ENCODE results near the gene S100A6. TPM values are rescaled to one million over a fixed set of nuclear protein-coding genes. Genes with fewer than 3 reads are reported as not detected.

S100A6 gene
- total RNA-seq, 4 donors from 2014 or later, result 153 to 361 (median 224) TPM

DNA sequence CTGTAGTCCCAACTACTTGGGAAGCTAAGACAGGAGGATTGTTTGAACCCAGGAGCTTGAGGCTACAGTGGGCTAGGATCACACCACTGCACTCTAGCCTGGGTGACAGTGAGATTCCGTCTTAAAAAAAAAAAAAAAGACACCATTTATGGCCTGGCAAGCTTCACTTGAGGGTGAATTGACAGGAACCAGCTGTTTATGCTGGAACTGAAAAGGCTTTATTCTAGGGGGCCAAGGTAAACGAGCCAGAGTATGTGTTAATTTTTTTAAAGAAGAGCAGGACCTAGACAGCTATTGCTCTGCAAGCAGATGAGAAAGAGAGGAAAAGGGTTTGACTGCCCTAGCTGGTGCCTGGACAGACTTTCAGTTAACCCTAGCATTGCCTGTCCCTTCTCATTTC lies 37.0 kb downstream of the S100A6 start:
- no peaks in the 10 kb centered on the region for H3K27me3 ChIP-seq
- no peaks in the 10 kb centered on the region for H3K9me3 ChIP-seq
- H3K36me3 ChIP-seq, result no peaks in the 10 kb centered on the region
- TF ChIP-seq POLR2A (IDR thresholded peaks at IDR 0.05), result no peak
- TF ChIP-seq, protein P1, sequence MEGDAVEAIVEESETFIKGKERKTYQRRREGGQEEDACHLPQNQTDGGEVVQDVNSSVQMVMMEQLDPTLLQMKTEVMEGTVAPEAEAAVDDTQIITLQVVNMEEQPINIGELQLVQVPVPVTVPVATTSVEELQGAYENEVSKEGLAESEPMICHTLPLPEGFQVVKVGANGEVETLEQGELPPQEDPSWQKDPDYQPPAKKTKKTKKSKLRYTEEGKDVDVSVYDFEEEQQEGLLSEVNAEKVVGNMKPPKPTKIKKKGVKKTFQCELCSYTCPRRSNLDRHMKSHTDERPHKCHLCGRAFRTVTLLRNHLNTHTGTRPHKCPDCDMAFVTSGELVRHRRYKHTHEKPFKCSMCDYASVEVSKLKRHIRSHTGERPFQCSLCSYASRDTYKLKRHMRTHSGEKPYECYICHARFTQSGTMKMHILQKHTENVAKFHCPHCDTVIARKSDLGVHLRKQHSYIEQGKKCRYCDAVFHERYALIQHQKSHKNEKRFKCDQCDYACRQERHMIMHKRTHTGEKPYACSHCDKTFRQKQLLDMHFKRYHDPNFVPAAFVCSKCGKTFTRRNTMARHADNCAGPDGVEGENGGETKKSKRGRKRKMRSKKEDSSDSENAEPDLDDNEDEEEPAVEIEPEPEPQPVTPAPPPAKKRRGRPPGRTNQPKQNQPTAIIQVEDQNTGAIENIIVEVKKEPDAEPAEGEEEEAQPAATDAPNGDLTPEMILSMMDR (IDR thresholded peaks at IDR 0.05 in 4 of 5, conservative IDR thresholded peaks at IDR 0.05 in 1 of 5), result no peak
- H3K27ac ChIP-seq, result no peak overlapping the region
- ATAC-seq (no peak), DNase-seq (no peak)
- no peak overlapping the region for H3K4me3 ChIP-seq
- H3K4me1 ChIP-seq, result peaks cover 3% of the 10 kb centered on the region in 2 donors
- in situ Hi-C loops (cut with MboI; ENCODE audit: low sequenced_read_pairs in 4 of 4), result loop anchor here in 3 of 4 donors (5.0 to 10.0 kb wide), 2 partner anchors 144 to 146 kb away; partner anchors contain the start of gene S100A9 (in 1 of the 3)
- intact Hi-C loops (cut with DNase I; ENCODE audit: low total_unique reads), result no loop called here

DNA sequence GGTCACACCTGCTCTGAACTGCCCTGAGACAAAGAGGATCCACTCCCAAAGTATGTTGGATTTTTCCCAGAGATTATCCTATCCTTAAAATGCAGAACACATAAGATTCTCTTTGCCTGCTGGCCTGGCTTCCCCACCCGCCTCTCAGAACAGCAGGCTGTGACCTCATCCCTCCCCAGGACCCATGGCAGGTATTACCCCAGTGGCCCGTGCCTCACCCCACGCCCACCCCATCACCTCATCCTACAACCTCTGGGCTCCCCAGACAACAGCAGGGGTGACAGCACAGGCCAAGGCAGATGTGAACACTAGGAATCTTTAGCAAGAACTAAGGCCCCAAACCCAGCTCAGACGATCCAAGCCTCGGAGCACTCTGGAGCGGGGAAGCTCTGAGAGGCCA lies 40.3 kb downstream of the S100A6 start:
- ATAC-seq, result no peak
- no peaks in the 10 kb centered on the region for H3K27me3 ChIP-seq
- intact Hi-C loops (cut with DNase I; ENCODE audit: low total_unique reads) (loop anchor here (1.0 kb wide), 2 partner anchors 30 to 143 kb away; no protein-coding TSS in a partner anchor), in situ Hi-C loops (cut with MboI; ENCODE audit: low sequenced_read_pairs in 4 of 4) (loop anchor here in 3 of 4 donors (5.0 to 10.0 kb wide), 2 partner anchors 141 to 143 kb away; partner anchors contain the start of gene S100A9 (in 1 of the 3))
- H3K4me3 ChIP-seq, result no peak overlapping the region
- peaks cover 11 to 13% of the 10 kb centered on the region in 2 donors for H3K4me1 ChIP-seq
- DNase-seq, result no peak
- H3K9me3 ChIP-seq, result no peaks in the 10 kb centered on the region
- H3K36me3 ChIP-seq, result no peaks in the 10 kb centered on the region
- no peak for TF ChIP-seq POLR2A (IDR thresholded peaks at IDR 0.05)
- TF ChIP-seq, protein P1 (IDR thresholded peaks at IDR 0.05 in 4 of 5, conservative IDR thresholded peaks at IDR 0.05 in 1 of 5), result no peak
- no peak overlapping the region for H3K27ac ChIP-seq

DNA sequence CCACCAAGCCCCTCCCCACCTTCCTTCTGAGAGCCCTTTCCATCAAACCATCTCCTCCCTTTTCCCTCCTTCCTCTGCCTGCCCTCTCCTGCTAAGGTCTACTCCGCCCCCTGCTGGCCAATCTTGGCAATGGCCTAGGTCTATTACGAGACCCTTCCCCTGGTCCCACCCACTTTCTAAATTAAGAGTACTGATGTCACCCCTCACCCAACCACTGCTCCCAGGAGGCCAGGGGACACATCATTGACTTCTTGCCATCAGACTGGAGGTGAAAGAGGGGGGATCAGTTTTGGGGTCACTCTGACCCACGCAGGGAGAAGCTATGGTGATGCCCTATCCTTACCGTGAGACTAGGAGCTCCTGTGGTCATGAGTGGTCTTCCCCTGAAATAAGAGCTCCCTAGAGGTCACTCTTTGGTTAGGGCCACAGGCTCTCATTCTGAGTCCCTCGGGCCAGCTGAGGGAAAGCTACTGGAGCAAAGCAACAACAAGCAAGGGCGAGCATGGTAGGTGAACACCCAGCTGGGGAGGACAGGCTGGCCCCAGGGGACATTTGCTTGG lies 40.7 kb downstream of the S100A6 start:
- Histone ChIP-seq H3K27me3 (no peaks in the 10 kb centered on the region), H3K4me3 (no peak overlapping the region), H3K4me1 (peaks cover 13 to 14% of the 10 kb centered on the region in 2 donors), H3K27ac (no peak overlapping the region), H3K36me3 (no peaks in the 10 kb centered on the region), H3K9me3 (no peaks in the 10 kb centered on the region)
- DNase-seq (peak; percentile 35 to 67), ATAC-seq (no peak)
- TF ChIP-seq POLR2A (IDR thresholded peaks at IDR 0.05), result no peak
- TF ChIP-seq, protein P1 (IDR thresholded peaks at IDR 0.05 in 4 of 5, conservative IDR thresholded peaks at IDR 0.05 in 1 of 5), result peak; percentile 91 to 97 (median 94)
- in situ Hi-C loops (cut with MboI; ENCODE audit: low sequenced_read_pairs in 4 of 4) (loop anchor here (5.0 to 10.0 kb wide), 2 partner anchors 140 to 143 kb away; partner anchors contain the start of gene S100A9 (in 1 of the 4)), intact Hi-C loops (cut with DNase I; ENCODE audit: low total_unique reads) (loop anchor here (1.0 kb wide), 2 partner anchors 30 to 143 kb away; no protein-coding TSS in a partner anchor)

DNA sequence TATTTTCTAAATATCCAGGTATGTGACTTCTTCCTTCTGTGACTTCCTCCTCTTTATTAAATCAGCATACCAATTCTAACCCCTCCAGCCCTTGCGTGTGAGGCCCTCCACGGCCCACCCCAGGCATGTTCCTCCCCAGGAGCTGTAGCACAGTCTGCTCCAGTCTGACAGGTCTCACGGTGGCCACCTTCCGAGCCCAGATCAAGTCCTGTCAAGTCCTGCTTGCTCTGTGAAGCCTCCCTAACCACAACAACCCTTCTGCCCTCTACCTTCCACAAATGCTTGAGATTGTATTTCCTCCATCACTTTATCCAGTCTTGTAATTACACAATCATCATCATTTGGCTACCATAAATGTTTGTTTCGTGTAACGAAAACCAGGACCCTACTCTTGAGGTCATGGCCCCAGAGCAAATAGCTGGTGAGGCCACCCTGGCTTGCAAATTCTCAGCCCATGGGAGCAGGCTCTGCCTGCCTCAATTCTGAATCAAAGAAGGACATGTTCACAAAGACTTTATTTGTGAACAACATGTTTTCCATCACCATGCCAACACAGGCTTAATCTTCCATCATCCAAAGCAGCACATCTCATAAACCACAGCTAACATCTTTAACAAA lies 42.3 kb downstream of the S100A6 start:
- peaks cover 26 to 28% of the 10 kb centered on the region in 2 donors for H3K4me1 ChIP-seq
- no peak for ATAC-seq
- H3K9me3 ChIP-seq, result no peaks in the 10 kb centered on the region
- H3K4me3 ChIP-seq, result no peak overlapping the region
- intact Hi-C loops (cut with DNase I; ENCODE audit: low total_unique reads) (no loop called here), in situ Hi-C loops (cut with MboI; ENCODE audit: low sequenced_read_pairs in 4 of 4) (loop anchor here in 2 of 4 donors (5.0 to 10.0 kb wide), 2 partner anchors 139 to 141 kb away; partner anchors contain the start of gene S100A9 (in 1 of the 2))
- H3K27ac ChIP-seq, result no peak overlapping the region
- no peak for DNase-seq
- no peaks in the 10 kb centered on the region for H3K36me3 ChIP-seq
- no peaks in the 10 kb centered on the region for H3K27me3 ChIP-seq
- TF ChIP-seq, protein P1 (IDR thresholded peaks at IDR 0.05 in 4 of 5, conservative IDR thresholded peaks at IDR 0.05 in 1 of 5), result no peak
- no peak for TF ChIP-seq POLR2A (IDR thresholded peaks at IDR 0.05)

All from gastrocnemius medialis (tissue), 4 donors.